HEK293 (cell line): ENCODE data around the gene USF1.
A peak's percentile ranks its signal among the peaks of the same experiment; 100 is the strongest.

ENCODE experiments used
- CTCF ChIA-PET: fragments of 350-600 bp; formaldehyde crosslinking; extraction: SDS; loops from one replicate; lab custom pipeline; 2021; ENCODE audit warnings: antibody characterized with exemption; lab: Yijun Ruan, JAX
- POLR2A ChIA-PET: fragments of 300-600 bp; formaldehyde crosslinking; extraction: SDS; loops from one replicate; lab custom pipeline; 2020; ENCODE audit warnings: antibody characterized with exemption, inconsistent platforms; lab: Yijun Ruan, JAX
- H3K27ac ChIP-seq: fragments of 200-500 bp; sonication (Bioruptor generic); 2 replicates; pipeline ENCODE4 v1.5.1; 2014; ENCODE audit warnings: low read depth, low read length, control low read depth, inconsistent platforms; ENCODE audit errors: extremely low read depth
- H3K36me3 ChIP-seq, 2 experiments: fragments of 200-500 bp in 1 of 2; sonication (Bioruptor generic) in 1 of 2; 1 replicate in 1 of 2; 2 replicates in 1 of 2; pipeline ENCODE4 v1.5.1; 2014 to 2017; ENCODE audit warnings: inconsistent platforms in 2 of 2, low read length in 2 of 2; ENCODE audit not compliant: control insufficient read depth in 2 of 2, insufficient read depth in 1 of 2
- H3K4me1 ChIP-seq: fragments of 200-500 bp; sonication (Bioruptor generic); 2 replicates; pipeline ENCODE4 v1.5.1; 2014; ENCODE audit warnings: mild to moderate bottlenecking, low read length, inconsistent platforms; ENCODE audit not compliant: control insufficient read depth, insufficient read depth
- H3K4me3 ChIP-seq: 2 replicates; pipeline ENCODE4 v1.5.1; 2011; ENCODE audit warnings: low read depth, mild to moderate bottlenecking, control low read depth, low read length, moderate library complexity
- H3K9me3 ChIP-seq: fragments of 200-500 bp; sonication (Bioruptor generic); 2 replicates; pipeline ENCODE4 v1.5.1; 2014; ENCODE audit warnings: low read depth, low read length, inconsistent platforms; ENCODE audit not compliant: control insufficient read depth, insufficient read depth
- IKZF3 ChIP-seq: fragments of 450-650 bp; IDR thresholded peaks from 2 replicates; pipeline ENCODE4 v1.5.0; 2018; ENCODE audit warnings: missing biosample characterization, mild to moderate bottlenecking, missing genetic modification characterization, moderate library complexity
- KLF1 ChIP-seq: fragments of 450-650 bp; formaldehyde crosslinking; IDR thresholded peaks from 2 replicates; pipeline ENCODE4 v1.5.1; 2016; ENCODE audit warnings: missing biosample characterization, missing genetic modification characterization
- MYNN ChIP-seq: fragments of 450-650 bp; formaldehyde crosslinking; IDR thresholded peaks from 2 replicates; pipeline ENCODE4 v1.5.1; 2016; ENCODE audit warnings: missing biosample characterization, missing genetic modification characterization, borderline replicate concordance
- YY1 ChIP-seq: fragments of 450-650 bp; formaldehyde crosslinking; IDR thresholded peaks from 2 replicates; pipeline ENCODE4 v1.5.1; 2018; ENCODE audit warnings: missing biosample characterization, missing genetic modification characterization
- ZBTB48 ChIP-seq: fragments of 450-650 bp; formaldehyde crosslinking; IDR thresholded peaks from 2 replicates; pipeline ENCODE4 v1.5.1; 2016; ENCODE audit warnings: missing biosample characterization, missing genetic modification characterization
- ZFHX2 ChIP-seq: fragments of 450-650 bp; formaldehyde crosslinking; conservative IDR thresholded peaks from 2 replicates; pipeline ENCODE4 v1.5.1; 2016; ENCODE audit warnings: missing biosample characterization, missing genetic modification characterization
- ZFP3 ChIP-seq: fragments of 450-650 bp; formaldehyde crosslinking; IDR thresholded peaks from 2 replicates; pipeline ENCODE4 v1.5.1; 2016; ENCODE audit warnings: low read depth, missing biosample characterization, missing genetic modification characterization
- ZNF202 ChIP-seq: fragments of 450-650 bp; formaldehyde crosslinking; IDR thresholded peaks from 2 replicates; pipeline ENCODE4 v1.5.1; 2016; ENCODE audit warnings: missing biosample characterization, missing genetic modification characterization, borderline replicate concordance
- ZNF335 ChIP-seq: fragments of 450-650 bp; formaldehyde crosslinking; conservative IDR thresholded peaks from 2 replicates; pipeline ENCODE4 v1.5.1; 2016; ENCODE audit warnings: missing biosample characterization, missing genetic modification characterization
- ZNF366 ChIP-seq: fragments of 450-650 bp; formaldehyde crosslinking; conservative IDR thresholded peaks from 2 replicates; pipeline ENCODE4 v1.5.1; 2016; ENCODE audit warnings: missing biosample characterization, missing genetic modification characterization
- ZNF416 ChIP-seq: fragments of 450-650 bp; formaldehyde crosslinking; IDR thresholded peaks from 2 replicates; pipeline ENCODE4 v1.5.1; 2016; ENCODE audit warnings: missing biosample characterization, missing genetic modification characterization
- ZNF426 ChIP-seq: fragments of 450-650 bp; formaldehyde crosslinking; IDR thresholded peaks from 2 replicates; pipeline ENCODE4 v1.5.1; 2017; ENCODE audit warnings: missing biosample characterization, missing genetic modification characterization, mild to moderate bottlenecking, inconsistent platforms, moderate library complexity
- ZNF433 ChIP-seq: fragments of 450-650 bp; formaldehyde crosslinking; IDR thresholded peaks from 2 replicates; pipeline ENCODE4 v1.5.1; 2016; ENCODE audit warnings: missing biosample characterization, missing genetic modification characterization, low read depth
- ZNF529 ChIP-seq: fragments of 450-650 bp; formaldehyde crosslinking; IDR thresholded peaks from 2 replicates; pipeline ENCODE4 v1.5.1; 2017; ENCODE audit warnings: missing genetic modification characterization, missing biosample characterization; ENCODE audit not compliant: insufficient replicate concordance
- ZNF623 ChIP-seq: fragments of 450-650 bp; formaldehyde crosslinking; IDR thresholded peaks from 2 replicates; pipeline ENCODE4 v1.5.1; 2016; ENCODE audit warnings: missing biosample characterization, missing genetic modification characterization
- ZNF664 ChIP-seq: fragments of 450-650 bp; formaldehyde crosslinking; IDR thresholded peaks from 2 replicates; pipeline ENCODE4 v1.5.1; 2016; ENCODE audit warnings: missing biosample characterization, missing genetic modification characterization
- TF ChIP-seq, protein P1 (sequence below): fragments of 450-650 bp; formaldehyde crosslinking; IDR thresholded peaks from 2 replicates; pipeline ENCODE4 v1.5.1; 2016; ENCODE audit warnings: missing biosample characterization, missing genetic modification characterization
- TF ChIP-seq, protein P2 (sequence below): fragments of 450-650 bp; formaldehyde crosslinking; IDR thresholded peaks from 2 replicates; pipeline ENCODE4 v1.5.1; 2016; ENCODE audit warnings: missing biosample characterization, missing genetic modification characterization, low read depth
- TF ChIP-seq, protein P3 (sequence below): fragments of 450-650 bp; formaldehyde crosslinking; IDR thresholded peaks from 2 replicates; pipeline ENCODE4 v1.5.1; 2016; ENCODE audit warnings: missing biosample characterization, missing genetic modification characterization
- TF ChIP-seq, protein P4 (sequence below): fragments of 450-650 bp; formaldehyde crosslinking; IDR thresholded peaks from 2 replicates; pipeline ENCODE4 v1.5.0; 2017; ENCODE audit warnings: missing biosample characterization, missing genetic modification characterization, borderline replicate concordance
- TF ChIP-seq, protein P5 (sequence below): fragments of 450-650 bp; formaldehyde crosslinking; IDR thresholded peaks from 2 replicates; pipeline ENCODE4 v1.5.1; 2016; ENCODE audit warnings: missing biosample characterization, missing genetic modification characterization
- TF ChIP-seq, protein P6 (sequence below): fragments of 450-650 bp; formaldehyde crosslinking; IDR thresholded peaks from 2 replicates; pipeline ENCODE4 v1.5.1; 2016; ENCODE audit warnings: missing biosample characterization, missing genetic modification characterization, low read depth

The USF1 gene

DNA sequence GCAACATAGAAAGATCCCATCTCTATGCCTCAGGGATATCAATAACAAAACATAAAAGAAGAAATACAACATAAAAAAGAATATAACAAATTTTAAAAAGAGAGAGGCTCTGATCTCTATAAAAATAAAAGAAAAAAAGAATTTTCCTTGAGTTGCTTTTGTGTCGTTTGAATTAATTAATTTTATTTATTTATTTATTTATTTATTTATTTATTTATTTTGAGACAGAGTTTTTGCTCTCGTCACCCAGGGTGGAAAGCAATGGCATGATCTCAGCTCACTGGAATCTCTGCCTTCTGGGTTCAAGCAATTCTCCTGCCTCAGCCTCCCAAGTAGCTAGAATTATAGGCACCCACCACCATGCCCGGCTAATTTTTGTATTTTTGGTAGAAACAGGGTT is 33.4 kb downstream of the USF1 start (continued):
- TF ChIP-seq ZNF366 (0 out of 2 replicates have a peak, but pooled peaks have one; percentile 12), ZNF529 (tag by site-specific recombination) (peak; percentile 12), ZNF623 (tag by site-specific recombination) (peak; percentile 70), ZNF202 (peak; percentile 66; the same call in 1 of the 2 replicates), ZNF433 (tag by site-specific recombination) (peak; percentile 52), ZFP3 (tag by site-specific recombination) (no peak), ZNF426 (tag by site-specific recombination) (peak; percentile 87), MYNN (no peak)
- TF ChIP-seq, protein P1, sequence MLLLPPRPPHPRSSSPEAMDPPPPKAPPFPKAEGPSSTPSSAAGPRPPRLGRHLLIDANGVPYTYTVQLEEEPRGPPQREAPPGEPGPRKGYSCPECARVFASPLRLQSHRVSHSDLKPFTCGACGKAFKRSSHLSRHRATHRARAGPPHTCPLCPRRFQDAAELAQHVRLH (tag by site-specific recombination): peak; percentile 56; the same call in 1 of the 2 replicates
- TF ChIP-seq, protein P2, sequence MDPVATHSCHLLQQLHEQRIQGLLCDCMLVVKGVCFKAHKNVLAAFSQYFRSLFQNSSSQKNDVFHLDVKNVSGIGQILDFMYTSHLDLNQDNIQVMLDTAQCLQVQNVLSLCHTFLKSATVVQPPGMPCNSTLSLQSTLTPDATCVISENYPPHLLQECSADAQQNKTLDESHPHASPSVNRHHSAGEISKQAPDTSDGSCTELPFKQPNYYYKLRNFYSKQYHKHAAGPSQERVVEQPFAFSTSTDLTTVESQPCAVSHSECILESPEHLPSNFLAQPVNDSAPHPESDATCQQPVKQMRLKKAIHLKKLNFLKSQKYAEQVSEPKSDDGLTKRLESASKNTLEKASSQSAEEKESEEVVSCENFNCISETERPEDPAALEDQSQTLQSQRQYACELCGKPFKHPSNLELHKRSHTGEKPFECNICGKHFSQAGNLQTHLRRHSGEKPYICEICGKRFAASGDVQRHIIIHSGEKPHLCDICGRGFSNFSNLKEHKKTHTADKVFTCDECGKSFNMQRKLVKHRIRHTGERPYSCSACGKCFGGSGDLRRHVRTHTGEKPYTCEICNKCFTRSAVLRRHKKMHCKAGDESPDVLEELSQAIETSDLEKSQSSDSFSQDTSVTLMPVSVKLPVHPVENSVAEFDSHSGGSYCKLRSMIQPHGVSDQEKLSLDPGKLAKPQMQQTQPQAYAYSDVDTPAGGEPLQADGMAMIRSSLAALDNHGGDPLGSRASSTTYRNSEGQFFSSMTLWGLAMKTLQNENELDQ (tag by site-specific recombination): no peak

DNA sequence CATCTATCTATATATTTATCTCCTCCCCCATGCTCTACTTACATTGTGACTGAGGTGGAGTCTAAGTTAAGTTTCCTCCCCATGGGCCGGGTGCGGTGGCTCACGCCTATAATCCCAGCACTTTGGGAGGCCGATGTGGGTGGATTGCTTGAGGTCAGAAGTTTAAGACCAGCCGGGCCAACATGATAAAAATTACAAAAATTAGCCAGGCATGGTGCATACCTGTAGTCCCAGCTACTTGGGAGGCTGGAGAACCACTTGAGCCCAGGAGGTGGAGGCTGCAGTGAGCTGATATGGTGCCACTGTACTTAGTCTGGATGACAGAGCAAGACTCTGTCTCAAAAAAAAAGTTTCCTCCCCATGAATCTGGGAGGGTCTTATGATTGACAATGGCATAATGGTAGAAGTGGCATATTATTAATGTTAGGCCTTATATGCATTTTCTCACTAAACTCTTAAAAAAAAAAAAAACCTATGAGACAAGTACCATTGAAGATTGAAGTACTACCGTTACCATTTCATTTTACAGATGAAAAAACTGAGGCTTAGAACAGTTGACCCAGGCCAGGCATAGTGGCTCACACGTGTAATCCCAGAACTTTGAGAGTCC is 36.1 kb downstream of the USF1 start:
- Histone ChIP-seq H3K9me3 (no peaks in the 10 kb centered on the region), H3K36me3 (no peaks in the 10 kb centered on the region), H3K4me1 (no peaks in the 10 kb centered on the region), H3K4me3 (no peak overlapping the region), H3K27ac (no peak overlapping the region)
- CTCF ChIA-PET: interaction anchor here (0.6 to 0.9 kb wide), 5 partner anchors 16 to 216 kb away, joined by 3 to 4 read pairs (median 3); partner anchors contain the start of gene TOMM40L
- TF ChIP-seq ZNF416 (tag by site-specific recombination) (no peak), ZBTB48 (tag by site-specific recombination) (no peak), KLF1 (tag by site-specific recombination) (peak; percentile 66)
- TF ChIP-seq, protein P3, sequence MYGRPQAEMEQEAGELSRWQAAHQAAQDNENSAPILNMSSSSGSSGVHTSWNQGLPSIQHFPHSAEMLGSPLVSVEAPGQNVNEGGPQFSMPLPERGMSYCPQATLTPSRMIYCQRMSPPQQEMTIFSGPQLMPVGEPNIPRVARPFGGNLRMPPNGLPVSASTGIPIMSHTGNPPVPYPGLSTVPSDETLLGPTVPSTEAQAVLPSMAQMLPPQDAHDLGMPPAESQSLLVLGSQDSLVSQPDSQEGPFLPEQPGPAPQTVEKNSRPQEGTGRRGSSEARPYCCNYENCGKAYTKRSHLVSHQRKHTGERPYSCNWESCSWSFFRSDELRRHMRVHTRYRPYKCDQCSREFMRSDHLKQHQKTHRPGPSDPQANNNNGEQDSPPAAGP (tag by site-specific recombination): no peak
- TF ChIP-seq, protein P4, sequence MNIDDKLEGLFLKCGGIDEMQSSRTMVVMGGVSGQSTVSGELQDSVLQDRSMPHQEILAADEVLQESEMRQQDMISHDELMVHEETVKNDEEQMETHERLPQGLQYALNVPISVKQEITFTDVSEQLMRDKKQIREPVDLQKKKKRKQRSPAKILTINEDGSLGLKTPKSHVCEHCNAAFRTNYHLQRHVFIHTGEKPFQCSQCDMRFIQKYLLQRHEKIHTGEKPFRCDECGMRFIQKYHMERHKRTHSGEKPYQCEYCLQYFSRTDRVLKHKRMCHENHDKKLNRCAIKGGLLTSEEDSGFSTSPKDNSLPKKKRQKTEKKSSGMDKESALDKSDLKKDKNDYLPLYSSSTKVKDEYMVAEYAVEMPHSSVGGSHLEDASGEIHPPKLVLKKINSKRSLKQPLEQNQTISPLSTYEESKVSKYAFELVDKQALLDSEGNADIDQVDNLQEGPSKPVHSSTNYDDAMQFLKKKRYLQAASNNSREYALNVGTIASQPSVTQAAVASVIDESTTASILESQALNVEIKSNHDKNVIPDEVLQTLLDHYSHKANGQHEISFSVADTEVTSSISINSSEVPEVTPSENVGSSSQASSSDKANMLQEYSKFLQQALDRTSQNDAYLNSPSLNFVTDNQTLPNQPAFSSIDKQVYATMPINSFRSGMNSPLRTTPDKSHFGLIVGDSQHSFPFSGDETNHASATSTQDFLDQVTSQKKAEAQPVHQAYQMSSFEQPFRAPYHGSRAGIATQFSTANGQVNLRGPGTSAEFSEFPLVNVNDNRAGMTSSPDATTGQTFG (tag by site-specific recombination): no peak
- POLR2A ChIA-PET: no interaction called here

DNA sequence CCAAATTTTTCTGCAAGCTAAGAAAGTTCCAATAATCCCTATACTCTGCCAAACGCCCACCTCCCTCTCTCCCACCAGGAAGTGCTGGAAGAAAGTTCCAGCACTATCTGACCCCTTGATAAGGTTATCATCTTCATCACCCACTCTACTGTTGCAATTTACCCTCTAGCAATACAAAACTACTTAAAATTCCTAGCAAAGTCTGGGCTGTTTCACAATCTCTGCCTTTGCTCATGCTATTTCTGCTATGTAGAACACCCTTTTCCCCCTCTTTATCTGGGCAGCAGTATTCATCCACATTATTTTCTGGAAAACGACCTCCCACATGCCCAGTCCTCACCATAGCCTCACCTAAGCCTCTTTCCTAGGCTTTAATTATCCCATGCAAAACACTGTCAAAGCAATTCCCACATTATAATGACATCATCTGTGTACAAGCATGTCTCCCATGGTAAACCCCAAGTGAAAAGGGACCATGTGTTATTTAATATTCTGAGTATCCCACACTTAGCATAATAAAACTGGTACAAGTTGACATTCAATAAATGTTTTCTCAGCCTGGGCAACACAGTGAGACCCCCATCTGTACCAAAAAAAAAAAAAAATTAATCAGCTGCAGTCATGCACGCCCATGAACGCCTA is 36.8 kb downstream of the USF1 start:
- Histone ChIP-seq H3K36me3 (no peaks in the 10 kb centered on the region), H3K9me3 (no peaks in the 10 kb centered on the region), H3K4me3 (no peak overlapping the region), H3K27ac (no peak overlapping the region), H3K4me1 (no peaks in the 10 kb centered on the region)
- ChIA-PET POLR2A (no interaction called here), CTCF (interaction anchor here (0.6 to 1.1 kb wide), 5 partner anchors 12 to 173 kb away, joined by 3 read pairs; no protein-coding TSS in a partner anchor)
- TF ChIP-seq, protein P5, sequence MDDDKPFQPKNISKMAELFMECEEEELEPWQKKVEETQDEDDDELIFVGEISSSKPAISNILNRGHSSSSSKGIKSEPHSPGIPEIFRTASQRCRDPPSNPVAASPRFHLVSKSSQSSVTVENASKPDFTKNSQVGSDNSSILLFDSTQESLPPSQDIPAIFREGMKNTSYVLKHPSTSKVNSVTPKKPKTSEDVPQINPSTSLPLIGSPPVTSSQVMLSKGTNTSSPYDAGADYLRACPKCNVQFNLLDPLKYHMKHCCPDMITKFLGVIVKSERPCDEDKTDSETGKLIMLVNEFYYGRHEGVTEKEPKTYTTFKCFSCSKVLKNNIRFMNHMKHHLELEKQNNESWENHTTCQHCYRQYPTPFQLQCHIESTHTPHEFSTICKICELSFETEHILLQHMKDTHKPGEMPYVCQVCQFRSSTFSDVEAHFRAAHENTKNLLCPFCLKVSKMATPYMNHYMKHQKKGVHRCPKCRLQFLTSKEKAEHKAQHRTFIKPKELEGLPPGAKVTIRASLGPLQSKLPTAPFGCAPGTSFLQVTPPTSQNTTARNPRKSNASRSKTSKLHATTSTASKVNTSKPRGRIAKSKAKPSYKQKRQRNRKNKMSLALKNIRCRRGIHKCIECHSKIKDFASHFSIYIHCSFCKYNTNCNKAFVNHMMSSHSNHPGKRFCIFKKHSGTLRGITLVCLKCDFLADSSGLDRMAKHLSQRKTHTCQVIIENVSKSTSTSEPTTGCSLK (tag by site-specific recombination): no peak
- TF ChIP-seq ZNF664 (peak; percentile 27; the same call in 1 of the 2 replicates), YY1 (tag by site-specific recombination) (no peak), ZFP3 (tag by site-specific recombination) (no peak), ZNF335 (tag by site-specific recombination) (peak; percentile 62), IKZF3 (tag by site-specific recombination) (no peak), ZFHX2 (tag by site-specific recombination) (peak; percentile 83)
- TF ChIP-seq, protein P6, sequence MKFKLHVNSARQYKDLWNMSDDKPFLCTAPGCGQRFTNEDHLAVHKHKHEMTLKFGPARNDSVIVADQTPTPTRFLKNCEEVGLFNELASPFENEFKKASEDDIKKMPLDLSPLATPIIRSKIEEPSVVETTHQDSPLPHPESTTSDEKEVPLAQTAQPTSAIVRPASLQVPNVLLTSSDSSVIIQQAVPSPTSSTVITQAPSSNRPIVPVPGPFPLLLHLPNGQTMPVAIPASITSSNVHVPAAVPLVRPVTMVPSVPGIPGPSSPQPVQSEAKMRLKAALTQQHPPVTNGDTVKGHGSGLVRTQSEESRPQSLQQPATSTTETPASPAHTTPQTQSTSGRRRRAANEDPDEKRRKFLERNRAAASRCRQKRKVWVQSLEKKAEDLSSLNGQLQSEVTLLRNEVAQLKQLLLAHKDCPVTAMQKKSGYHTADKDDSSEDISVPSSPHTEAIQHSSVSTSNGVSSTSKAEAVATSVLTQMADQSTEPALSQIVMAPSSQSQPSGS: peak; percentile 90
